RKO (cell line): Measurements from ENCODE around the gene CCDC187.
A peak's percentile ranks its signal among the peaks of the same experiment; 100 is the strongest.

Experiments used
- DNase-seq: peaks from one replicate; pipeline ENCODE4 v3.0.0-alpha.2; 2016; ENCODE audit warnings: low spot score

CCDC187 gene

GRCh38 chr9:136223871-136224640 is 79.8 kb downstream of the CCDC187 start:
- no peak for DNase-seq

DNA sequence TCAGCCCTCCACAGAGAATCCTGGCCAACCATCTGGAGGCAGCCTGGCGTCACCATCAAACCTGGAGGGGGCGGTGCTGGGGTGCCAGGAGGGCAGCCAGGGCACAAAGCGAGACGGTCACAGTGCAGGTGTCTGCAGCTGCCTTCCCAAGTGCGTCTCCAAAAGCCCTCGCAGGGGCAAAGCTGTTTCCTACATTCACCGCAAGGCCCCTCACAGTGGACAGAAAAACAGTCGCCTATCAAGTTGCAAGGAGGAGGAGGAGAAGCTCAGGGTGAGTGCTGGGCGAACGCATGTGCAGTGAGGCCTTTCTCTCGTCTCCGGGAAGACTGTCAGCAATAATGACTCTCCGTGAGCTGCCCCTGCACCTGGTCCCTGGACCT is 81.0 kb downstream of the CCDC187 start:
- no peak for DNase-seq

DNA sequence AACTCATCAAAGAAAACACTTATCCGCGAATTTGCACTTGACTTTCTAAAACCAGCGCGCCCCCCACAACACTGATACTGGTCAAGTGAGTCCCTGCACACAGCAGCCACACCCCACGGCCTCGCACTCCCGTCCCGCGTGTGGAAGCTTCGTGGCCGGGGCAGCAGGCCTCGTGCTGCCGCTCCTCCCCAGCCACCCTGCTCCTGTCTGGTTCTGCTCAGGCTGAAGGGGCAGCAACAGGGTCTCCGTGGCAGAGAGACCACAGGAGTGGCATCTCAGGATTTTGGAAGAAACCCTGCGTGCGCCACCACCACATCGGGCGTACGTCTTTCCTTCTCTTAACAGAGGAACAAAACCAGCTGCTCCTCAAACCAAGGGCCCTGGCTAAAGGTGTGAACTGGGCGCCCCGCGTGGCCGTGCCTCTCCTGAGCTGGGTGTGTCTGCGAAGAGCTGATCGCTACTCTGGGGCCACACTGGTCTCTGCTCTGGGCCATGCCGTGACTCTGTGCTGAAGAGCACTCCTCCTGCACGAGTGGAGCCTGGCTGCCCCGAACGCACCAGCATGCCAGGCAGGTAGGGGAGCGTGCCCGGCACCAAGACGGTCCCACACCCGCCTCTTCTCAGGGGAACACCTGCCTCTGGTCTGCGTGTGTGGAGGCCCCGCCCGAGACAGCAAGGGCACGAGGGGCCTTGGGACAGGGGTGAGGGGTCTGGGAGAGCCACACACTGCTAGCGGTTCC is 81.6 kb downstream of the CCDC187 start:
- no peak for DNase-seq

- peak; percentile 46 for DNase-seq
Observed at GRCh38 chr9:136220017-136220729, 83.7 kb downstream of the CCDC187 start.

DNA sequence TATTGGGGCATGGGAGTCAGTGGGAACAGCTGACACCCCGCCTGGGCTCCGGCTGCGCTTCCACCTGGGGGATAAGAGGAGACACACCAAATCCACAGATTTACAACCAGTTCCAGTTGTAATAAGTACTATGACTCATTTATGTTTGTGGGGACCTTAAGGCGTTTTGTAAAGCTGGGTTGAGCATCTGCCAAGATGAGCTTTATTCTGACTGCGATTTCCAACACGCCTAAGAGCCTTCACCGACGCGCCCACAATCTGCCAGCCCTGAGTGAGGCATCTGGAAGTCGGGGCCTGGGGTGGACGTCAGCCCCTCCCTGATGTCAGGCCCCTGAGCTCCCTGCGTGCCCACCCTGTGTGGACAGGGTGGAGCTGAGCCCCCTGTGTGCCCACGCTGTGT is 84.6 kb downstream of the CCDC187 start:
- DNase-seq = no peak

- no peak for DNase-seq
Observed at GRCh38 chr9:136218673-136219072, 85.2 kb downstream of the CCDC187 start.

DNA sequence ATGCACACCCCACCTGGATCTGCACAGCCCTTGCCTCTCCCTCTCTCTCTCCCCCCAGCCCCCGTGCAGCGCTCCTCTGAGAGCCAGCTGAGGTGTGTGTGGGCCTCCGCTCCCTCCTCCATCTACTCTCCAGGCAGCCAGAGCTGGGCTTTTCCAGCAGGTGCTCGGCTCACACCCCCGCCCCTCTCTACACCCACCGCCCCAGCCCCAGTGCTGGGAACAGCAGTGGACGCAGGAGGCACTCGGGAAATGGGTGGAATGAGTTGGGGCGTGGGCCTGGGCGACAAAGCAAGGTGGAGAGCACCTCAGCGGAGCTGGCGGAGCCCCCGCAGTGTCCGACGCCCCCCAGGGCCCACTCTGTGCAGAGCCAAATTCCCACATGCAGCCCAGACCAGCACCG is 85.6 kb downstream of the CCDC187 start:
- DNase-seq = no peak

DNA sequence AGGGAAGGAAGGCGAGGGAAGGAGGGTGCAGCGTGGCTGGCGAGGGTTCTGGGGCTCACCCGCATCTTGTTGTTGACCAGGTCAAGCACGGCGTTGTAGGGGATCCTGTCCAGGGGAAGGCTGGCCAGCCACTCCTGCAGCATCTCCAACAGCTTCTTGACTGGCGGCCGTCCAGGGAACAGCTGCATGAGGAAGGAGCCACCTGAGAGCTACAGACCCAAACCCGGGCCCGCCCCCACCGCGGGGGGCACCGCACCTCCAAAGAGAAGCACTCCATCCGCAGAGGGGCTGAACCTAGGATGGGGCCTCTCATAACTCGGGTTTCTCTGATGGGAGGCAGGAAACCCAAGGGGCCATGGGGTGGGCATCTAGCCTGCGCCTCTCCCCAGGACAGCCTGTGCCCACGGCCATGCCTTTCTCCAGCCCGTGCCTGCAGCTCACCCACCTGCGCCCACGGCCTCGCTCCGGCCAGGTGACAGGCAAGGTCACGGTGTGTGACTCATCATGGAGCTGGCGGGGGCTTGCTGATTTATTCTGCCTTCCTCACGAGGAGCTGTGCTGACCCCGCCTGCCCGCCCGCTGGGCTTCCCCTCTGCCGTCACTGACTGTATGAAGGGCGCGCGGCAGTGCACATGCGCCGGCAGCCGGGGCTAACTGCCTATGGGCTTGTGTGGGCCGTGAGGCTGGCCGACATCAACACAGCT is 87.2 kb downstream of the CCDC187 start:
- no peak for DNase-seq

- no peak for DNase-seq
Observed at GRCh38 chr9:136213733-136214132, 90.2 kb downstream of the CCDC187 start.

DNA sequence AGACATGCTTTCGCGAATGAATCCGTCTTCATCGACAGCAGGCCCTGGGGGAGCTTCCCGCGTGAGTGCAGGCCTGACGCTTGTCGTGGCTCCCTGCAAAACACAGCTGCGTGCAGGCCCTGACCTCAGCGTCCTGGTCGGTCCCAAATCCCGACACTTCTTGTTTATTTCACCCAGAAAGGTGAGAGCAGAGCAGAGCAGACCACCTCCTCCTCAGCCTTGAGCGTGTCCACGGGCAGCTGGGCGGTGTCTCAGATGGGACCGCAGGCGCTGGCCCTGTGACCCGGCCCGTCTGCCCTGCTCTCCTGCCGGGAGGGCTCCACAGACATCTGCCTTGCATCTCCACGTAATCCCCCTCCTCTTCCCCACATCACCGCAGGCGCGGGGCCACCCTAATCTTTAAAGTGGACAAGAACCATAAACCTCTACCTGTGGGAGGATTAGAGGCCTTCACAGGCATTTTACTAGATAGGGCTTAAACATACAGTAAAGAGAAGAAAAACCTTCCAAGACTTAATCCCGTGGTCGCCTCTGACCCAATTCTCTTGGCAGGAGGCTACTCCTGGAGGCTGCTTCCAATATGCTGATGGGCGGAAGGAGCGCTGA is 91.4 kb downstream of the CCDC187 start:
- DNase-seq = no peak

DNA sequence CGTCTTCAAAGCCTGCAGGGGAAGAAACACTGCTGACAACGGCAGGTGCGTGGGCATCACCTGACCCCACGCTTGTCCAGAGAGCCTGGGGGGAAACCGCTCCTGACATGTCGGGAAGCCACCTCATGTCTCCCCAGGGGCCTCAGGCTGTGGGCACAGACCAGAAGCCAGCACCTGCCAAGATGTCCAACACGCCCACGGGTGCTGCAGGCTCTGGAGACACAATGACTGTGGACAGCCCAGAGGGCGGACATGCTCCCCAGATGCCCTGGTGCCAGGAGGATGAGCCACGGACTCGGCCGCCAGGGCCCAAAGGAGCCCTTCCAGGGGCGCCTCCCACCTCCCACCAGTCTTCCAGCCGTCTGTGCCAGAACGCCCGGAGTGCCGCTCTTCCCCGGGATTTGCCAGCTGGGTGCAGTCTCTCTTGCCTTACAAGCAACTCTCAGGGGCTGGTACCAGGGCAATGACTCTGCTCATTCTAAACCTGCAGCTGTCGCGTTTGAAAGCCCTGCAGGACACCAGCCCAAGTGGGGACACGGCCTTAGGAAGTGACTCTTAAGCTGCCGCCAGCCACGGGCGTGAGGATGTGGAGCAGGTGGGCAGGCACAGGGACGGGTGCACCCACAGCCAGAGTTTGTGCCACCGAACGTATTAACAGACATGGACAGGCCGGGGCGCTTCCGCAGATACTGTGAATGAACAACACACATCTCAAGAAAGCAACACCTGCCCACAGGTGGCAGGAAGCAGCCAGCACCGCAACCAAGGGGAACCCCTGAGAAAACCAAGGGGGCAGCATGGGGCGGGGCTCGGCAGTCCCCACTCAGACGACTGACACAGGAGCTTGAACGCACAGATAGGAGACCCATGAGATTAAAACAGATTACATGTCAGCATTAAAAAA is 92.2 kb downstream of the CCDC187 start:
- DNase-seq = no peak

DNA sequence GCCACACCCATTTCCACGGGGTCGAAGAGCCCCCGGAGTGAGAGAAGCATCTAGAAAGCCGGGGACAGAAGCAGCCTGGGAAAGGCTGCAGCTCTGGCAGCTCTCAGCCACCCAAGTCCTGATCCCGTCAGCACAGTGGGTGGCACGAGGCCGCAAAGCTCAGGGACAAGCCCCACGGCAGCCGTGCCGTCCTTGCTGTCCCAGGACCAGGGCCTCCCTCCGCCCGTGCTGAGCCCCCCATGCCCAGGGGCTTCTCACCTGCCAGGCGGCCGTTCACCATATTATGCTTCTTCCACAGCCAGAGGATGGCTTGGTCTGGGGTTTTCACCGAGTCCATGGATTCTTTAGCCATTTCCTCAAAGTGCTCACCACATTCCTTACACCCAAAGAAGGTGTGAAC is 92.9 kb downstream of the CCDC187 start:
- no peak for DNase-seq

DNA sequence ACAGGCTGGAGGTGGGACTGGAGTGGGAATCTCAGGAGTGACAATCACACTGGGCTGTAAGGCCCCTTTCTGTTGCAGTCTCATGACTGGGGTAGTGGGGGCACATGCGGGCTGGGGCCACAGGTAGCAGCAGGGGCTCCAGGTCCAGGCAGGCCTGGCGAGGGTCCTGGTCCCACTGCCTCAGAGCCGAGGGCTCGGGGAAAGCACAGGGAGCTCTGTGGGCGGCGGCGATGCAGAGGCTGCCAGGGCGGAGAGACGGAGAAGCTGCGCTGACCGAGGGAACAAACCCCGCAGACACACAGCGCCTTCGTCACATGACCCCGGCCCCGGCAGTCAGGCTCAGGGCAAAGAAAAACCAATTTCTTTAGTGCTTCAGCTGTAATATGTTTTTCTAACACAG is 93.6 kb downstream of the CCDC187 start:
- DNase-seq = no peak

DNA sequence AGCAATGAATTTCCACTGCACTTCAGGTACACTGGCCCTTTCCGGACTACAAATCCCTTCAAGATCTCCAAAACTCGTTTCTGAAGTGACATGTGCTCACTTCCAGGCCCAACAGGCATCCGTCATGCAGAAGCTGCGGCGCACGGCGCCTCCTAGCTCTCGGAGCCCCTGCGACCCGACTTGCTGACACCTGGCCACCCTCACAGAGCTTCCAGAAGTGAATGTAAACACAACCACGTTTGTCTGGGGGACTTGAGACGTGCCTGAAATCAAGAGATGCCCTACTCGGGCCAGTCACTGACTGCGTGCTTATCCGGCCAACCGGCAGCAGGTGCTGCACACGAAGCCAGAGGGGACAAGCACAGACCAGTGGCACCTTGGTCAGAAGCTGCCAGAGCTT is 94.1 kb downstream of the CCDC187 start:
- DNase-seq = no peak

- DNase-seq = no peak
Observed at GRCh38 chr9:136209232-136209631, 94.7 kb downstream of the CCDC187 start.

DNA sequence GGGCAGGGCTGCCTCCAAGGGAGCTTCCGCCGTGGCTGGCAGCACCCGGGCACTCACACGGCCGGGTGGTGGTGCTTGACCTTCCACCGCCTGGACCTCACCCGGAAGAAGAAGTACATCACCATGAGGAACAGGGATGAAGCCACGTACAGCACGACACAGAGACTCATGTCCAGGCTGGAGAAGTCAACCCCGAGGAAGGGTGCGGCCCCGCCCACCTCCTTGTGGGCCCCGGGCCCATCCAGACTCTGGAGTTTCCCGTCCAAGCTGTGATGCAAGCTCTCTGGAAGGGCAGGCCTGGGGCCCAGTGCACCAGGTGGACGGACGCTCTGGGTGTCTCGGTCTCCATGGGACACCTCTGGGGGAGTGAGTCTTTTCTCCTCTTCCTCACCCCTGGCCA is 95.2 kb downstream of the CCDC187 start:
- DNase-seq = no peak

DNA sequence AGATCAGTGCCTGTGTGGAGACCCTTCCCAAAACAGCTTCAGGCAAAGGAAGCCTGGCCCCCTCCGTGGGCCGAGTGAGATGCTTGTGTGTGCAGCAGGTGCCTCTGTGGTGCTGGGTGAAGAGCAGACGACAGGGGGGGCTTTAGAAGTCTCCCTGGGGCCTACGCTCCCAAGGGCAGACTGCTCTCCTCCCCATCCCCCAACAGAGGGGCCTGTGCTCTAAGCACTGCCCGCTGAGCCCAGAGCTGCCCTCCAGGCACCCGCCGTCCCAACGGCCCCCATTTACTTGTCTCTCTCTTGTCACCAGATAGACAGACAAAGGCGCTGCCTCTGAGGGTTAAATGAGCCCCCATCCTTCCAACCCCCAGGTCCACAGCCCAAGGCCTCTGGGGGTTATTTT is 96.3 kb downstream of the CCDC187 start:
- no peak for DNase-seq

DNA sequence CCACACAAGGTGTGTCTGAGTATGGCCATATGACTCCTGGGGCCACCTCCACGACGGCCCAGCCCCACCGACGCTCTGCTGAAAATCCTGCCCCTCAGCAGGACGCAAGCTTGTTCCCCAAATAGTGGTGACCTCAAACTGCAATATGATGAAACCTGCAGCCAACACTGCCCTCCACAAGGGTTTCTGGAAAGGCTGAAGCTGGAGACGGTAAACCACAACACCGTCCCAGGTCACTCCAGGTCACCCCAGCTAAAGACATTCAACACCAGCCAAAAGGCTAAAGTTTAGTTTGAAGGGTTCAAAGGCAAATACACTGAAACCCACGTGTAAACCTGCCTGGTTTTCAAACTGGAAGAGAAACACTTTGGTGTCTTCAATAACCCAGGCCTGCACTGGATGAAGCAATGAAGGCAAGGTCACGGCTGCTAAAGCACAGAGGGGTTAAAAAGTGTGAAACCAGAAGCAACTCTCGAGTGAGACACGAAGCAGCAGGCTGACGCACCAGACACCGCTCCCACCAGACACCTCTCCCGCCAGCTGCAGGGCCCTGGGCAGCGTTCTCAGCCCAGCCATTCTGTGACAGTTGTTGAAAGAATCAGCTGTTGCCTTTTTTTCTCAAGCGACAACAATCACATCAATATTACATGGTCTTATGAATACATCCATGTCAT is 97.2 kb downstream of the CCDC187 start:
- DNase-seq = no peak

GRCh38 chr9:136205707-136205992 is 98.2 kb downstream of the CCDC187 start:
- DNase-seq = no peak

DNA sequence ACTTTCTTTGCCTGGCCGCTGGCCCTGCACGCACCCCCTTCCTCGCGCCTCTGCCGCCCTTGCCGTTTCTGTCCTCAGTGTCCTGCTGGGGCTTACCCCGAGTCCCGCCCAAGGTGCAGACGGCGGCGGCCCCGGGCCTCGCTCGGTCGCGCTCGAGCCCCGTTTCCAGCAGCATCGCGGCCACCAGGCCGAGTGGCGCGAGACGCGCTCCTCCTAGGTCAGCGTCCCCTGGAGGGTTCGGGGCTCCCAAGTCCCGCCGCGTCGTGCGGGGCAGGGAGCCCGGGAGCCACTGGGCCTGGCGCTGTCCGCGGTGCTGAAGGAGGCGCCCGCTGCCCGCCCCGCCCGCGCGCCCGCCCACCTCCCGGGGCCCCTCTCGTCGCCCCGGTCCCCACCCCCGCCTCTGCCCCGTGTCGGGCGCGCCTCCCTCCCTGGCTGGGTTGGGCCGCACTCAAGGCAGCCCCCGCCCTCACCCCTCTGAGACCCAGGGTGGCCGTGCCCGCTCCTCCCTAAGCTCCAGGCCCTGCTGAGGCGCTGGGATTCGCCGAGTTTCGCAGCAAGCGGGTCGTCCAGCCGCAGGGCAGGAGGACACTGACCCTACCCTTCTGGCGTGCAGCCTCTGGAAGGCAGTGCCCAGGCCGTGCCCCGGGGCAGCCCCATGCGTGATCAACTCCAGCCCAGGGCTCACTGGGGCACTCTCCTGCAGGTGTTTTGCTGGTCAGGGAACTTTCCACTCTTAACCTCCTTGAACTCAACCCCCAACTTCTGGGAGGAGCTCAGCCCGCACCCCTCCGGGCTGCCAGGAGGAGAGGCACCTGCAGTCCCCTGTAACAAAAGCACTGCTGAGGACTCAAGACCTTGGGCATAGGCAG is 98.8 kb downstream of the CCDC187 start, which contains the start of gene LHX3:
TSS of gene LHX3 (minus strand) at position 291 of the 869 bp plus-strand sequence. CDS start at position 175, 116 bp downstream.
- DNase-seq = no peak
